ENCODE data around the gene ODF4. TPM values are rescaled to one million over a fixed set of nuclear protein-coding genes. Genes with fewer than 3 reads are reported as not detected.
"Not testable (repeated sequence)": the region's sequence is repeated elsewhere in the genome, so short reads cannot be mapped to it uniquely, and the experiment has no call there.

The ODF4 gene
- total RNA-seq, 2 experiments from 2014 or later: not detected

DNA sequence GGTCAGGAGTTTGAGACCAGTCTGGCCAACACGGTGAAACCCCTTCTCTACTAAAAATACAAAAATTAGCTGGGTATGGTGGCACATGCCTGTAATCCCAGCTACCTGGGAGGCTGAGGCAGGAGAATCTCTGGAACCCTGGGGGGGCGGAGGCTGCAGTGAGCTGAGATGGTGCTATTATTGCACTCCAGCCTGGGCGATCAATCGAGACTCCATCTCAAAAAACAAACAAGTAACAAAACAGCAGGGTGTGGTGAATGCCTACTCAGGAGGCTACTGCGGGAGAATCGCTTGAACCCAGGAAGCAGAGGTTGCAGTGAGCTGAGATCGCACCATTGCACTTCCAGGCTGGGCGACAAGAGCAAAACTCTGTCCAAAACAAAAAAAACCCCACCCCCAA lies 38.5 kb downstream of the ODF4 start:
- POLR2A ChIA-PET: interaction anchor here (1.0 to 3.1 kb wide), 3 partner anchors 9 to 131 kb away, joined by 3 to 18 read pairs (median 6); partner anchors contain the start of genes CTC1 and NDEL1
- peaks cover 71% of the 10 kb centered on the region for H3K4me1 Mint-ChIP-seq
- not testable (repeated sequence) for DNase-seq, H3K9me3 Mint-ChIP-seq, H3K27me3 Mint-ChIP-seq, H3K4me3 Mint-ChIP-seq
- H3K36me3 Mint-ChIP-seq (ENCODE audit: low read depth): peaks cover 72% of the 10 kb centered on the region
- H3K27ac Mint-ChIP-seq: peak overlapping the region; percentile 56
- CTCF ChIA-PET: interaction anchor here (1.2 kb wide), 1 partner anchor 132 kb away, joined by 4 read pairs; no protein-coding TSS in a partner anchor

DNA sequence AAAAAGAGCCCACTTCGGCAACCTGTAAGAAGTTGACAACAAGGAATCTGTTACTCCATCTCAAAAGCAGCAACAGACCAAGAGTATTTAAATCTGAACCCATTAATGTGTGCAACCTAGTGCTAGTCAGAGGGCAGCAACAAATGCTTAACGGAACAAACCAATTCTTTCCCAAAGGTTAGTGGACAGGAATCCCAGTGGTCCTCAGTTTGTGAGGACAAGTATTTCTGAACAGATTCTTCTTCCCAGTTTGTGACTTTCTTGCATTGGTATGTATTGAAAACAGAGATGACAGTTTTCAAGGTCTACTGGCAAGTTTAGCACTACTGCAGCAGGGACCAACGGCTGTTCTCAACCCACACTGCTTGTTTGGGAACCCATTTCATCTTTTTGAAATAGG lies 40.4 kb downstream of the ODF4 start:
- Mint-ChIP-seq H3K27me3 (no peaks in the 10 kb centered on the region), H3K4me3 (peak overlapping the region; percentile 87), H3K27ac (no peak overlapping the region), H3K36me3 (ENCODE audit: low read depth) (peaks cover 72% of the 10 kb centered on the region), H3K9me3 (no peaks in the 10 kb centered on the region), H3K4me1 (peaks cover 82% of the 10 kb centered on the region)
- ChIA-PET CTCF (interaction anchor here (0.6 to 0.7 kb wide), 2 partner anchors 57 to 156 kb away, joined by 4 to 5 read pairs; no protein-coding TSS in a partner anchor), POLR2A (interaction anchor here (0.9 to 1.8 kb wide), 3 partner anchors 41 to 57 kb away, joined by 3 to 5 read pairs (median 3); partner anchors contain the start of genes NDEL1 and ODF4)
- no peak for DNase-seq

DNA sequence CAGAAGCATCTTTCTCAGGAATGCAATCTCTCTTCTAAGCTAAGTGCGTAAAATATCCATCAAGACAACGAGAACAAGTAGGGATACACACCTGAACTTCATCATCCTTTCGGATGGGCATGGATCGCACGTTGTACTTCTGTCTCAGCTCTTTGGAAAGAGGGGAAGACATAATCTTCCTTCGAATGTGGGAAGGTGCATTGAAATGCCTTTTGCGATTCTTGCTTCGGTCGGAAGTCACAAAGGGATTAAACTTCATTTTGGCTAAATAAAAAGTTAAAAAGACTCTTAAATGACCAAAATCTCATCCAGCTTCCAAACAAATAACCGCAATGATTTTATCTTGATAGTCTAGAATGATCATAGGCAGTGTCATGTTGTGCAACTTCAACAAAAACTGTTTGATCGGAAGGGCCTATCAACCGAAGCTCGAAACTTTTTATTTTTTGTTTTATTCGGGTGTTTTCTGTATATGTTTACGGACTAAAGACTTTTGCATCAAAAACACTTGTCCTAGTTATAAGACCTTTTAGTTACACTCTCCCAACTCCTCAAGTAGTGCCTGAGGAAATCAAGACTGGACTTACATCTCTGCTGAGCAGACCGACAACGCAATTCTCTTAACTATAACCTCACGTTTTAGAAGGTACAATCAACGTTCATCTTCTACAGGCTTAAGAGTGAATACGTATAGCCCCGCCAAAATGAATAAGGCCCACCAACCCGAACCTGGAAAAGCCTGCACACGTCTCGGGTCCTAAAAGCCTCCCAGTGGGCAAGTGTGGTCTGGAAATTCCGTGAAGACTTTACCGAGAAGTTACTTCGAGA lies 42.6 kb downstream of the ODF4 start:
- H3K27me3 Mint-ChIP-seq: no peaks in the 10 kb centered on the region
- H3K4me1 Mint-ChIP-seq: peaks cover 74% of the 10 kb centered on the region
- ChIA-PET POLR2A (interaction anchor here (0.7 to 2.9 kb wide), 12 partner anchors 12 to 363 kb away, joined by 3 to 20 read pairs (median 4); partner anchors contain the start of gene CTC1), CTCF (interaction anchor here (1.1 to 4.2 kb wide), 6 partner anchors 25 to 364 kb away, joined by 3 to 34 read pairs (median 3); no protein-coding TSS in a partner anchor)
- H3K27ac Mint-ChIP-seq: peak overlapping the region; percentile 75
- peak overlapping the region; percentile 87 for H3K4me3 Mint-ChIP-seq
- no peaks in the 10 kb centered on the region for H3K9me3 Mint-ChIP-seq
- DNase-seq: no peak
- H3K36me3 Mint-ChIP-seq (ENCODE audit: low read depth): peaks cover 56% of the 10 kb centered on the region

DNA sequence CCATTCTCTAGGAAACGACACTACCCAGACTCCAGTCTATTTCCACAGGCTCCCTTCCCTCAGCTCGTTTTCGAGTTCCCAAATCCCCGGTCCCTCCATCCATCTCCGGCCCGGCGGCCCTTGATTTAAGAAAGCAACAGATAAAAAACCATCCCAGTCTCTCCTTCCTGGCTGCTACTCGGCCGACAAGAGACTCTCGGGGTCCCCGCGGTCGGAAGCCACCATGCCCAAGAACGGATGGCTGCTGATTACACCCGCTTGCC lies 43.2 kb downstream of the ODF4 start:
- Mint-ChIP-seq H3K4me3 (peak overlapping the region; percentile 87), H3K4me1 (peaks cover 69% of the 10 kb centered on the region), H3K27ac (peak overlapping the region; percentile 75), H3K9me3 (no peaks in the 10 kb centered on the region), H3K27me3 (no peaks in the 10 kb centered on the region), H3K36me3 (ENCODE audit: low read depth) (peaks cover 51% of the 10 kb centered on the region)
- no peak for DNase-seq
- POLR2A ChIA-PET: interaction anchor here (0.9 to 2.9 kb wide), 7 partner anchors 11 to 363 kb away, joined by 3 to 20 read pairs (median 4); partner anchors contain the start of gene CTC1
- CTCF ChIA-PET: interaction anchor here (1.1 to 4.2 kb wide), 5 partner anchors 25 to 364 kb away, joined by 3 to 34 read pairs (median 3); no protein-coding TSS in a partner anchor

DNA sequence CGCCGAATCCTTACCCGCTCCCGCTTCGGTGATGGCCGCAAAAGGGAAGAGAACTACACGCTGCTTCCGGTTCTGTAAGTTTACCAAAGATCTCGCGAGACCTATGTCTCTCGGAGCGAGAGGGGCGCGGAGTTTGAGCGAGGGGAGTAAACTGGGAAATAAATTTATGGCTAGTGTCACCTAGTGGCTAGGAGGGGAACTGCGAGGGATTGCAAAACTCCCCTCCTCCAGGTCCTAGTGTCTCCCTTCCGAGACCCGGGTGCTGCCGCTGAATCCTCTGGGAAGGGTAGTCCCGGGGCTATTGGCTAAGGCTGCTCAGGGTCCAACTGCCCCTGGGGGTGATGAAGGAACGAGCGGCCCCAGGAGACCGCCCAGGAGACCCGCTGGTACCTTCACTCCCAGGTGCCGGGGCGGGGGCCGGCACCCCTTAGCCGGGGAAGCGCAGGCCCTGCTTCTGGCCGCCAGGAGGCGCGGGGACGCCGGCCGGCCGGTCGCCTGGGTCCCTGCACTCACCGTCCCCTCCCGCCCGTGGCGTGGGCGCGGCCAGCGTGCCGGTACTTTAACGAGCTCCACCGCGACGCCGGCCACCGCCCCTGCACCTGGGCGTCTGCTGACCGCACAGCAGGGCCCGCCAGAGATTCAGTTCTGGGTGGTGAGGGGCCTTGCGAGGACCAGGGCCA lies 43.6 kb downstream of the ODF4 start, which contains the start of gene RPL26:
TSS of gene RPL26 (minus strand) at position 51 of the 680 bp plus-strand sequence. CDS start 883 bp downstream, outside the sequence.
- Mint-ChIP-seq H3K4me3 (peak within 1 kb of the TSS; percentile 87), H3K4me1 (peaks cover 67% of the 10 kb centered on the region), H3K27me3 (no peaks in the 10 kb centered on the region), H3K36me3 (ENCODE audit: low read depth) (peaks cover 46% of the 10 kb centered on the region), H3K9me3 (no peaks in the 10 kb centered on the region), H3K27ac (peak within 1 kb of the TSS; percentile 75)
- DNase-seq: peak; percentile 97
- POLR2A ChIA-PET: interaction anchor here (0.6 to 2.9 kb wide), 22 partner anchors 8 to 513 kb away, joined by 3 to 20 read pairs (median 4); partner anchors contain the start of genes BORCS6, CTC1 and NDEL1
- CTCF ChIA-PET: interaction anchor here (0.6 to 4.2 kb wide), 24 partner anchors 8 to 776 kb away, joined by 3 to 34 read pairs (median 5); partner anchors contain the start of genes NDEL1, RNF222 and SLC25A35

DNA sequence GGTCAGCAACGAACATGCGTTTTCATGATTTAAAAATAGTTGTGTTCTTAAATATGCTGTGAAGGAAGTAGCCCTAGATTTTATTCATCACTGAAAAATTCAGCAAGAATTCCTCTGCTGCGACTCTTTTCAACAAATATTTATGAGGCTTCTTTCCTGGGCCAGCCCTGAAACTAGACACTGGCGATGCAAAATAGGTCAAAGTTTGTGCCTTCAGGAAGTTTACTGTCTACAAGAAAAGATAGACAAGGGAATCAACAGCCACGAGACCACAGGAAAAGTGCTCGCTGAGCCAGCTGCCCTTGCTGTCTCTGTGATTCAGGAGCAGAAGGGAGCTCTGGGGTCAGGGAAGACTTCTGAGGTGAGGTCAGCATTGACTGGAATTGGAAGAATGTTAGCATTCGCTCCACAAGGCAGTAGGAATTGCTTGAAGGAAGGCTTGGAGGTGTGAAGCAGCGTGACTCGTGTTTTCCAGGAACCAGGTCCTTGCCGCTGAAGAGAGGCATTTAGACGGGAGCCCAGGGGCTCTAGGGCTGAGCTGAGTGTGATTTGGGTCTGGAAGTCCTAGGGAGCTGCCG lies 45.2 kb downstream of the ODF4 start:
- DNase-seq: no peak
- peaks cover 31% of the 10 kb centered on the region for H3K36me3 Mint-ChIP-seq (ENCODE audit: low read depth)
- CTCF ChIA-PET: no interaction called here
- POLR2A ChIA-PET: no interaction called here
- no peaks in the 10 kb centered on the region for H3K9me3 Mint-ChIP-seq
- peaks cover 52% of the 10 kb centered on the region for H3K4me1 Mint-ChIP-seq
- H3K27ac Mint-ChIP-seq: peak overlapping the region; percentile 71
- no peaks in the 10 kb centered on the region for H3K27me3 Mint-ChIP-seq
- H3K4me3 Mint-ChIP-seq: peak overlapping the region; percentile 87

DNA sequence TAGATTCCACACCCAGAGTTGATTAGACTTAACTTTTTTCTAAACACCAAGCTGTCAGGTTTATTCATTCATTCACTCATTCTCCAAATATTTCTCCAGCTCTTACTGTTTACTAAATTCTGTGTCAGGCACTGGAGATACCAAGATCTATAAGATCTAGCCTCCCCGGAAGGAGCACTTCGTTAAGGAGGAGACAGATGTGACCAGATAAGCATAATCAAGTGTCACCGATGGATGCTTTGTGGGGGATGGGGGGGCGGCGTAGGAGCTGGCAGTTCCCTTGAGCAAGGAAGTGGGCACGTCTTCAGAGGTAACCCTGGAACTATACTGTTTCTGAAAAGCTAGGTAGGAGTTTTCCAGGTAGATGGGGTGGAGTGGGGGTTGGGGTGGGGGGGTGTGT lies 47.2 kb downstream of the ODF4 start:
- H3K36me3 Mint-ChIP-seq (ENCODE audit: low read depth): peaks cover 13% of the 10 kb centered on the region
- H3K27ac Mint-ChIP-seq: no peak overlapping the region

DNA sequence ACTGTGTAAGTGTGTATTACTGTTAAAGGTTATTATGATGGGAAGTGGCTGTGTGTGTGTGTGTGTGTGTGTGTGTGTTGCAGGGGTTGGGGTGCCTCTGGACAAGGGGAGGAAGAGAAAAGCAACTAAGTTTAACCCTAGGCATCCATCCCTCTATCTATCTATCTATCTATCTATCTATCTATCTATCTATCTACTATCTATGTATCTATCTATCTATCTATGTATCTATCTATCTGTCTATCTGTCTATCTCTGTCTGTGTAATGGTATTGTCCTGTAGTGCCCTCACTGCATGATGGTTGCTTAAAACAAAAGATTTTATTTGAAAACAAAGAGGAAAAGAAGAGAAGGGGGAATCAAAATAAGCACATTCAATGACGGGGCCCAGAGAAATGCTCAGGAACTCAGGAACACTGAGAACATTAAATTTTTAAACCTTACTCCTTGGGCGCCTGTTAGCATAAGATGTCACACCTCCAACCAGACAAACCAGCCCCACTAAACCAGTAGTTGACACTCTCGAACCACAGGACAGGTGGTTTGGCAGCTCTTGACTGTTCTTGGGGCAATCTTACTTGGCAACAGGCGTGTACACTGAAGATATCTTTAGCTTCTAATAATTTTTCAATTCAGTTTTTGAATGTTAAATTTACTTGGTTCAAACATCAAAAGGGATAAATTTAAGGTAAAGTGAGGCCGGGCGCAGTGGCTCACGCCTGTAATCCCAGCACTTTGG lies 48.4 kb downstream of the ODF4 start:
- no peak for DNase-seq
- H3K9me3 Mint-ChIP-seq: no peaks in the 10 kb centered on the region
- no peak overlapping the region for H3K27ac Mint-ChIP-seq
- H3K27me3 Mint-ChIP-seq: no peaks in the 10 kb centered on the region
- peaks cover under 1% of the 10 kb centered on the region for H3K36me3 Mint-ChIP-seq (ENCODE audit: low read depth)
- H3K4me1 Mint-ChIP-seq: peaks cover 25% of the 10 kb centered on the region
- ChIA-PET CTCF (no interaction called here), POLR2A (no interaction called here)
- H3K4me3 Mint-ChIP-seq: no peak overlapping the region

More for the DNA sequence above, 47.2 kb downstream of the ODF4 start:
- Mint-ChIP-seq H3K4me3 (no peak overlapping the region), H3K27me3 (no peaks in the 10 kb centered on the region), H3K4me1 (peaks cover 34% of the 10 kb centered on the region), H3K9me3 (no peaks in the 10 kb centered on the region)
- POLR2A ChIA-PET: no interaction called here
- CTCF ChIA-PET: interaction anchor here (0.9 to 1.5 kb wide), 3 partner anchors 9 to 50 kb away, joined by 3 to 4 read pairs (median 3); no protein-coding TSS in a partner anchor
- no peak for DNase-seq

DNA sequence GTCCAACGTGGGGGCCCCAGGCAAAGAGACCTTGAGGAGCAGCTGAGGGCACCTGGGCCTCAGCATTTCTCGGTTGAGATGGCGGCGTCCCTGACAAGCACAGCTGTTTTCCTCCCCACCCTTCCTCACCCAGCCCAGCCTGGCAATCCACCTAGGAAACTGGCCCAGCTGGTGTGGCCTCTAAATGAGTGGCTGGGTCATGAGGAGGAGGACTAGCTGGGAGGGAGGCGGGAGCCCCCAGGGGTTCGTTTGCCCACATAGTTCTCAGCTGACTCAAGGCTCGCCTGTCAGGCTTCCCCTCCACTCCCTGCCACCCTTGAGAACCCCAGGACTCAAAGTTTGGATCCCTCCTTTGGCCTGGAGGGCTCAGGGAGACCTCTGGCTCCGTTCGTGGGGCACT lies 52.1 kb downstream of the ODF4 start:
- no peak overlapping the region for H3K27ac Mint-ChIP-seq
- peaks cover 15% of the 10 kb centered on the region for H3K27me3 Mint-ChIP-seq
- POLR2A ChIA-PET: interaction anchor here (1.0 kb wide), 1 partner anchor 8 kb away, joined by 4 read pairs; no protein-coding TSS in a partner anchor
- H3K9me3 Mint-ChIP-seq: no peaks in the 10 kb centered on the region
- H3K4me1 Mint-ChIP-seq: peaks cover 20% of the 10 kb centered on the region
- no peaks in the 10 kb centered on the region for H3K36me3 Mint-ChIP-seq (ENCODE audit: low read depth)
- CTCF ChIA-PET: interaction anchor here (1.3 kb wide), 1 partner anchor 18 kb away, joined by 4 read pairs; no protein-coding TSS in a partner anchor
- no peak for DNase-seq
- no peak overlapping the region for H3K4me3 Mint-ChIP-seq

DNA sequence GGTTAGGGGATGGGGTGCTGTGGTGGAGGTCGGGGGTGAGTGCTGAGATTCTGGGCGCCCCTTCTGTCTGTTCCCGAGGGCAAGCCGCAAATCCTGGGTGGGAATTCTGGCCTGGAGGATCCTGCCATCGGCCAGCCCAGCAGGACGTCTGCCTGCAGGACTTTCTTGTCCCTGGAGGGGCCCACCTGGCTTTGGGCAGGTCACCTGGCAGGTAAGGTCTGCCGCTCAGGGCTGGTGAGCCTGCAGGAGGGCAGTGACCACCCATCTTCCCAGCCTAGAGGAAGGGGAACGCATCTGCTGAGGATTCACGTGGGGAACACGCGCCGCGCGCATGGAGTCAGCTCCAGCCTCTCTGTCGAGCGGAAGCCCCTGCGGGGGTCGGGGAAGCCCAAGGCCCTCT lies 52.6 kb downstream of the ODF4 start:
- peaks cover 18% of the 10 kb centered on the region for H3K4me1 Mint-ChIP-seq
- peaks cover 16% of the 10 kb centered on the region for H3K27me3 Mint-ChIP-seq
- H3K4me3 Mint-ChIP-seq: no peak overlapping the region
- ChIA-PET CTCF (no interaction called here), POLR2A (interaction anchor here (1.0 kb wide), 1 partner anchor 9 kb away, joined by 4 read pairs; no protein-coding TSS in a partner anchor)
- H3K36me3 Mint-ChIP-seq (ENCODE audit: low read depth): no peaks in the 10 kb centered on the region
- H3K27ac Mint-ChIP-seq: no peak overlapping the region
- no peak for DNase-seq
- no peaks in the 10 kb centered on the region for H3K9me3 Mint-ChIP-seq

DNA sequence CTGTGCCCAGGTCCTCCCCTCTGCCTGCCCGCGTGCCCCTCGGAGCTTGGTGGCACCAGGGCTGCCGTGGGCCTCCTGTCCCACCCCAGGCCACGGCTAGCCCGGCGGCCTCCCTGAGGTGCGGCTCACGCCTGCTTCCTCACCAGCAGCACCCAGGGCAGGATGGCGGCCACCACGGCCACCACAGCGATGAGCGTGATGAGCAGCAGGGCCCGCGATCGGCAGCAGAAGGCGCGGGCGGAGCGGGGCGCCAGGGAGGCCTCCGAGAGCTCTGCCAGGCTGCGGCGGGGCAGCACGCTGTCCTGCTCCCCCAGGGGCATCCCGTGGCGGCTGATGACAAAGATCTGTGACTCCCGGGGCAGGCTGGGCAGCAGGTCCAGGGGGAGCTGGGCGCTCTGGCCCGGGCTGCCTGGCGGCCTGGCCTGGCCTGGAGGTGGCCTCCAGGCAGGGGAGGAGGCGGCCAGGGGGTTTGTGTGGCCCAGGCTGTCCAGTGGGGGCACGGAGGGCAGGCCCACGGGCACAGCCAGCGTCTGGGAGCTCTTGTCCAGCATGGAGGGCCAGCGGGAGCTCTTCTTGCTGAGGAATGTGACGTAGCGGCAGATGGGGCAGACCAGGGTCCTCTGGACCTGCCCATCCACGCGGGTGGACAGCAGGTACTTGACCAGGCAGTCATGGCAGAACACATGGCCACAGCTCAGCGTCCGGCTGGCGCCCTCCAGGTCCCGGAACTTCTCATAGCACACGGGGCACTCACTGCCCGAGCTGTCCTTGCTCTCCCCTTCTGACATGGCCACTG lies 53.2 kb downstream of the ODF4 start:
- no peak for DNase-seq
- peaks cover 18% of the 10 kb centered on the region for H3K4me1 Mint-ChIP-seq
- peaks cover 20% of the 10 kb centered on the region for H3K27me3 Mint-ChIP-seq
- no peak overlapping the region for H3K27ac Mint-ChIP-seq
- no peak overlapping the region for H3K4me3 Mint-ChIP-seq
- H3K36me3 Mint-ChIP-seq (ENCODE audit: low read depth): no peaks in the 10 kb centered on the region
- CTCF ChIA-PET: interaction anchor here (1.7 to 2.1 kb wide), 2 partner anchors 9 to 353 kb away, joined by 6 to 10 read pairs; no protein-coding TSS in a partner anchor
- H3K9me3 Mint-ChIP-seq: no peaks in the 10 kb centered on the region
- POLR2A ChIA-PET: interaction anchor here (3.0 kb wide), 1 partner anchor 10 kb away, joined by 20 read pairs; the partner anchor contains the start of gene RPL26

Measured in activated CD4-positive, alpha-beta memory T cell treated with anti-CD3 and anti-CD28 coated beads, Interleukin-2, amount 10 ng/mL, durations not matched to agents 7 days and 5 days (primary cell).